ENCODE data around the gene ANKMY1.

ANKMY1 gene

GRCh38 chr2:240593703-240594451 is 36.1 kb upstream of the ANKMY1 start:
- no peak for DNase-seq (ENCODE audit: low read depth)
- no peak overlapping the region for H3K4me3 ChIP-seq (replicated peaks; ENCODE audit: low read depth, low read length)
- TF ChIP-seq, protein P1, sequence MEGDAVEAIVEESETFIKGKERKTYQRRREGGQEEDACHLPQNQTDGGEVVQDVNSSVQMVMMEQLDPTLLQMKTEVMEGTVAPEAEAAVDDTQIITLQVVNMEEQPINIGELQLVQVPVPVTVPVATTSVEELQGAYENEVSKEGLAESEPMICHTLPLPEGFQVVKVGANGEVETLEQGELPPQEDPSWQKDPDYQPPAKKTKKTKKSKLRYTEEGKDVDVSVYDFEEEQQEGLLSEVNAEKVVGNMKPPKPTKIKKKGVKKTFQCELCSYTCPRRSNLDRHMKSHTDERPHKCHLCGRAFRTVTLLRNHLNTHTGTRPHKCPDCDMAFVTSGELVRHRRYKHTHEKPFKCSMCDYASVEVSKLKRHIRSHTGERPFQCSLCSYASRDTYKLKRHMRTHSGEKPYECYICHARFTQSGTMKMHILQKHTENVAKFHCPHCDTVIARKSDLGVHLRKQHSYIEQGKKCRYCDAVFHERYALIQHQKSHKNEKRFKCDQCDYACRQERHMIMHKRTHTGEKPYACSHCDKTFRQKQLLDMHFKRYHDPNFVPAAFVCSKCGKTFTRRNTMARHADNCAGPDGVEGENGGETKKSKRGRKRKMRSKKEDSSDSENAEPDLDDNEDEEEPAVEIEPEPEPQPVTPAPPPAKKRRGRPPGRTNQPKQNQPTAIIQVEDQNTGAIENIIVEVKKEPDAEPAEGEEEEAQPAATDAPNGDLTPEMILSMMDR (IDR thresholded peaks at IDR 0.05; ENCODE audit: low read length, missing control alignments), result no peak

DNA sequence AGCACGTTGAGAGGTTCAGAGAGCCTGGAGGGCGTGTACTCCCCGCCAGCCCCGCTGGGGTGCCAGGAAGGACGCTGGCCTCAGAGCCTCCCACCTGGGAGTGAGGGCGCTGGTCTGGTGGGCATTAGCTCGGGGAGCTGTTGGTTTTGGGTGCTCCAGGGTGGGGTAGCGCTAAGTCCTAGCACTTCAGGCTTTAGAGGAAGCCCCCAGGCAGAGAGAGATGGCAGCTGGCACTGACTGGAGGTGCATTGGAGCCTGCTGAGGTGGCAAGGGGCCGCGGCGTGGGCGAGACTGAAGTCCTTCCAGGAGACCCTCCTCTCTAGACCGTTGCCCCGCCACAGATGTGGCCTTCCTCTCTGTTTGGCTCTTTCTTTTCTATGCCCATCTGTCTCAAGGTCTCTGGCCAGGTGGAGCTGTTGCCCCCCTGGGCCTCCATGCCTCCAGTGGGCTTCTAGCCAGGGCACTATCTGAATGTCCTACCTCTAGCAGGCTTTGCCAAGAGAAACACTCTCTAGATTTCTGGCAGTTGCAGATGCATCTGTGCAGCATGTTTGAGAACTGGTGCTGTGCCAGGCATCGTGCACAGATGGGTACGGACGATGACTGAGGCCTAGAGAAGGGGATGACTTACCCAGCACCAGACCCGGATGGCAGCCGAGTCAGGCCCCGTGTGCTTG is 35.4 kb upstream of the ANKMY1 start:
- DNase-seq (ENCODE audit: low read depth), result no peak
- no peak overlapping the region for H3K4me3 ChIP-seq (replicated peaks; ENCODE audit: low read depth, low read length)
- TF ChIP-seq, protein P1 (IDR thresholded peaks at IDR 0.05; ENCODE audit: low read length, missing control alignments), result no peak

- no peak overlapping the region for H3K4me3 ChIP-seq (replicated peaks; ENCODE audit: low read depth, low read length)
- TF ChIP-seq, protein P1 (IDR thresholded peaks at IDR 0.05; ENCODE audit: low read length, missing control alignments), result no peak
- DNase-seq (ENCODE audit: low read depth), result no peak
These were observed 34.0 kb upstream of the ANKMY1 start for GRCh38 chr2:240591784-240592183.

DNA sequence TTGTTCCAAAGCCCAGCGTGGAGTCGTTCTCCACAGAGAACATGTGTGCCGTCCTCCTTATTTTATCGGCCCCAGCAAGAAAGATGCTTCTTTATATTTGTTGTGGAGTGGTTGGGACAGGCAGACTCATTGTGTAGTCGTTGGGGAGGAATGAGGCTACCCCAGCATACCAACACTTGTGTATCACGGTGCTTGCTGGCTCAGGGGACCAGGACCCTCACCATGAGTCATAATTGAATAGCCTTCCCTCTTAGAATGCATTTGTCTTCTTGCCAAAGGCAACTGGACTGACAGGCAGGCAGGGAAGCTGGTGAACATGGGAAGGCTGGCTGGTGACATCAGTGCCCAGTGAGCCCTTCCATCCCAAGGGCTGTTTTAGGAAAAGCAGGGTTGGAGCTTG is 33.4 kb upstream of the ANKMY1 start:
- H3K4me3 ChIP-seq (replicated peaks; ENCODE audit: low read depth, low read length), result no peak overlapping the region
- DNase-seq (ENCODE audit: low read depth), result no peak
- TF ChIP-seq, protein P1 (IDR thresholded peaks at IDR 0.05; ENCODE audit: low read length, missing control alignments), result no peak

DNA sequence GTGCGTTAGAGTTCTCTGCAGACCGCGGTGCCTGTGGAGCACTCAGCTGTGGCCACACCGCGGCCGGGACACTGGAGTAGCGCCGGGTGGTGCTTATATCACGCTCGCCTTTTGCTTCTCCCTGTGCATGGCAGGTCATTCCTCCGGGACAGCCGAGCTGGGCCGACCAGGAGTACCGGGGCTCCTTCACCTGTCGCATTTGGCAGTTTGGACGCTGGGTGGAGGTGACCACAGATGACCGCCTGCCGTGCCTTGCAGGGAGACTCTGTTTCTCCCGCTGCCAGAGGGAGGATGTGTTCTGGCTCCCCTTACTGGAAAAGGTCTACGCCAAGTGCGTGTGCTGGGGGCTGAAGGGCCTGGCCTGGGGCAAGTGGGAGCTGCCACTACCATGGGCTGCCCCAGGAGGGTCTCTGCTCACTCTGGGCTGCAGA is 32.9 kb upstream of the ANKMY1 start:
- DNase-seq (ENCODE audit: low read depth), result no peak
- TF ChIP-seq, protein P1 (IDR thresholded peaks at IDR 0.05; ENCODE audit: low read length, missing control alignments), result no peak
- no peak overlapping the region for H3K4me3 ChIP-seq (replicated peaks; ENCODE audit: low read depth, low read length)

DNA sequence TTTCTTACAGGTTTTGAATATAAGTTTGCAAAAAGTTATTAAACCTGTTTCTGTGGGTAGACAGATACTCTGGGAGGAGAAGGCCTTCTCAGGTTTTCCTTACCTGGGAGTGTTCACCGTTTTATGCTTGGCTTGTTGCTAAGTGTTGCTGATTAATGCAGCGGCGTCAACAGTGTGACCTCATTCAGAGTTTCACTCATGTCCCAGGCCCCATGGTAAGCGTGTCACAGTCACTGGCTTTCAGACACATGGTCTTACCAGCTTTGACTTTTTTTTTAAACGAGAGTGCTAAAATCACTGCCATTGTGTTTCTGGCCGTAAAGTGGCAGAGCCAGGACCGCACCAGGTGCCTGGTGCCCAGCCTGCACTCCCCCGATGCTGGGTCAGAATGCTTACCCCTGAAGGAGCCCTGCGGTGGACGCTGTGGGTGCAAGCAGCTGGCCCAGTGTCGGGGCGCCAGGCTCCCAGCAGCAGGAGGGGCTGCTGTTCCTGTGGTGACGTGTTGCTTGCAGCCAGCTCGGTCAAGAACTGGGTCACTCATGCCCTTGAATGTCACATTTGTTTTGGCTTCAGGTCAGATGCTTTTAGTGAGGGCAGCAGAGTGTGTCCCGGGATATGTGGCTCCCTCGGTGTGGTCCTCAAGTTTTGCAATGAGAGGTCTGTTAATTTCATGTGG is 32.2 kb upstream of the ANKMY1 start:
- TF ChIP-seq, protein P1 (IDR thresholded peaks at IDR 0.05; ENCODE audit: low read length, missing control alignments), result no peak
- DNase-seq (ENCODE audit: low read depth), result no peak
- H3K4me3 ChIP-seq (replicated peaks; ENCODE audit: low read depth, low read length), result no peak overlapping the region
